Progenitor cell of endocrine pancreas (in vitro differentiated cells): ENCODE measurements around the gene MYO18A. TPM values are rescaled to one million over a fixed set of nuclear protein-coding genes. Genes with fewer than 3 reads are reported as not detected.
A peak's percentile ranks its signal among the peaks of the same experiment; 100 is the strongest.

Experiments
- DNase-seq: peaks from one replicate; pipeline ENCODE4 v3.0.0; 2021; ENCODE audit warnings: low spot score; ENCODE audit not compliant: unreplicated experiment
- H3K27ac Mint-ChIP-seq: 2 replicates; pipeline ENCODE4 v1.8.0; 2021; ENCODE audit warnings: mild to moderate bottlenecking, moderate library complexity, mixed read lengths
- H3K27me3 Mint-ChIP-seq: 2 replicates; pipeline ENCODE4 v1.8.0; 2021; ENCODE audit warnings: mixed read lengths
- H3K36me3 Mint-ChIP-seq: 2 replicates; pipeline ENCODE4 v1.8.0; 2022; ENCODE audit warnings: mixed read lengths; ENCODE audit not compliant: insufficient read depth
- H3K4me1 Mint-ChIP-seq: 2 replicates; pipeline ENCODE4 v1.8.0; 2021; ENCODE audit warnings: low read depth, mixed read lengths
- H3K4me3 Mint-ChIP-seq: 2 replicates; pipeline ENCODE4 v1.8.0; 2021; ENCODE audit warnings: low read depth, mild to moderate bottlenecking, moderate library complexity, mixed read lengths
- H3K9me3 Mint-ChIP-seq: 2 replicates; pipeline ENCODE4 v1.8.0; 2021; ENCODE audit warnings: low read depth, mixed read lengths
- CTCF ChIP-seq: fragments of 200-600 bp; sonication (generic); IDR thresholded peaks from one replicate; pipeline ENCODE4 v1.5.0; 2021; ENCODE audit warnings: antibody characterized with exemption, mild to moderate bottlenecking; ENCODE audit not compliant: unreplicated experiment
- total RNA-seq: library from RNA; stranded (reverse); gene quantifications from 2 replicates; pipeline ENCODE4 v1.2.1, GENCODE V29; 2021

Gene MYO18A
- total RNA-seq, 1 donor from 2014 or later: 75.7 TPM

- DNase-seq: no peak
- Mint-ChIP-seq H3K36me3 (no peaks in the 10 kb centered on the region), H3K27me3 (peaks cover 6% of the 10 kb centered on the region), H3K4me3 (no peak overlapping the region), H3K9me3 (no peaks in the 10 kb centered on the region), H3K4me1 (peaks cover 18% of the 10 kb centered on the region), H3K27ac (no peak overlapping the region)
- no peak for TF ChIP-seq CTCF
Observed at GRCh38 chr17:29049541-29050145, 130.6 kb downstream of the MYO18A start.

- peaks cover 11% of the 10 kb centered on the region for H3K27me3 Mint-ChIP-seq
- no peaks in the 10 kb centered on the region for H3K36me3 Mint-ChIP-seq
- TF ChIP-seq CTCF: no peak
- H3K27ac Mint-ChIP-seq: no peak overlapping the region
- H3K4me1 Mint-ChIP-seq: peaks cover 12% of the 10 kb centered on the region
- H3K4me3 Mint-ChIP-seq: no peak overlapping the region
- no peak for DNase-seq
- H3K9me3 Mint-ChIP-seq: no peaks in the 10 kb centered on the region
Observed at GRCh38 chr17:29048440-29049368, 131.5 kb downstream of the MYO18A start.

- TF ChIP-seq CTCF: no peak
- Mint-ChIP-seq H3K27me3 (peaks cover 17% of the 10 kb centered on the region), H3K27ac (no peak overlapping the region), H3K4me1 (peaks cover 14% of the 10 kb centered on the region), H3K36me3 (no peaks in the 10 kb centered on the region), H3K4me3 (no peak overlapping the region), H3K9me3 (no peaks in the 10 kb centered on the region)
- no peak for DNase-seq
Observed at GRCh38 chr17:29046473-29046839, 133.7 kb downstream of the MYO18A start.

- H3K4me1 Mint-ChIP-seq: peaks cover 14% of the 10 kb centered on the region
- no peaks in the 10 kb centered on the region for H3K36me3 Mint-ChIP-seq
- peak overlapping the region; percentile 35 for H3K27ac Mint-ChIP-seq
- H3K4me3 Mint-ChIP-seq: no peak overlapping the region
- H3K27me3 Mint-ChIP-seq: peaks cover 17% of the 10 kb centered on the region
- no peak for DNase-seq
- H3K9me3 Mint-ChIP-seq: no peaks in the 10 kb centered on the region
- no peak for TF ChIP-seq CTCF
Observed at GRCh38 chr17:29045734-29046472, 134.3 kb downstream of the MYO18A start.

- DNase-seq: no peak
- H3K27me3 Mint-ChIP-seq: peaks cover 17% of the 10 kb centered on the region
- H3K4me1 Mint-ChIP-seq: peaks cover 14% of the 10 kb centered on the region
- H3K27ac Mint-ChIP-seq: no peak overlapping the region
- H3K36me3 Mint-ChIP-seq: no peaks in the 10 kb centered on the region
- no peaks in the 10 kb centered on the region for H3K9me3 Mint-ChIP-seq
- no peak for TF ChIP-seq CTCF
- H3K4me3 Mint-ChIP-seq: no peak overlapping the region
Observed at GRCh38 chr17:29045026-29045425, 135.2 kb downstream of the MYO18A start.
